Prostate gland (tissue), 2 donors: ENCODE data around the gene COL6A5. TPM values are rescaled to one million over a fixed set of nuclear protein-coding genes. Genes with fewer than 3 reads are reported as not detected.

Experiments
- DNase-seq: peaks from one replicate; pipeline ENCODE4 v3.0.0-alpha.2; 2019; ENCODE audit warnings: low spot score
- H3K27ac ChIP-seq, 2 donors: fragments of 200-600 bp; sonication (generic); 2 replicates each; pipeline ENCODE4 v1.5.1; 2017 to 2019
- H3K27me3 ChIP-seq: fragments of 200-600 bp; sonication (generic); replicated peaks from 2 replicates; pipeline ENCODE4 v1.5.1; 2019; ENCODE audit not compliant: insufficient read depth
- H3K36me3 ChIP-seq, 2 donors: fragments of 200-600 bp; sonication (generic); 1 replicate in 1 of 2; 2 replicates in 1 of 2; pipeline versions ENCODE4 v1.5.1 to v1.8.1; 2017 to 2019
- H3K4me1 ChIP-seq: fragments of 200-600 bp; sonication (generic); replicated peaks from 2 replicates; pipeline ENCODE4 v1.5.1; 2019
- H3K4me3 ChIP-seq, 2 donors: fragments of 200-600 bp; sonication (generic); 2 replicates each; pipeline ENCODE4 v1.5.1; 2017 to 2019
- H3K9me3 ChIP-seq: fragments of 200-600 bp; sonication (generic); 2 replicates; pipeline ENCODE4 v1.5.1; 2017
- POLR2A ChIP-seq: fragments of 450-650 bp; IDR thresholded peaks from one replicate; pipeline ENCODE4 v1.6.1; 2016; ENCODE audit warnings: antibody characterized with exemption, mild to moderate bottlenecking
- POLR2AphosphoS5 ChIP-seq: sonication (generic); formaldehyde crosslinking; IDR thresholded peaks from one replicate; pipeline ENCODE4 v1.6.1; 2017; ENCODE audit warnings: antibody characterized with exemption
- whole genome bisulfite sequencing: methylation state at CpG from one replicate; pipeline ENCODE4 v1.1.5; 2018; 5-methylcytosine and 5-hydroxymethylcytosine counted together
- intact Hi-C: fragments of 100-400 bp; cut with DNase I; formaldehyde crosslinking; loops from one replicate; pipeline ENCODE4 v1.14.2; 2022
- total RNA-seq, 2 donors: library from RNA; depleted of rRNA; stranded (reverse); fragments of >200 nt; gene quantifications; one replicate each; pipeline ENCODE4 v1.1.0, GENCODE V29; 2016
- TF ChIP-seq, protein P1 (sequence below), 4 experiments: fragments of 200-600 bp in 2 of 4; fragments of 450-650 bp in 2 of 4; sonication (generic) in 2 of 4; IDR thresholded peaks; 1 replicate in 3 of 4; 2 replicates in 1 of 4; pipeline ENCODE4 v1.5.1; 2016 to 2019; ENCODE audit warnings: antibody characterized with exemption in 4 of 4, mild to moderate bottlenecking in 2 of 4, moderate library complexity in 2 of 4

The COL6A5 gene
- total RNA-seq, 2 donors from 2014 or later = 0.57 TPM; not detected in 1

DNA sequence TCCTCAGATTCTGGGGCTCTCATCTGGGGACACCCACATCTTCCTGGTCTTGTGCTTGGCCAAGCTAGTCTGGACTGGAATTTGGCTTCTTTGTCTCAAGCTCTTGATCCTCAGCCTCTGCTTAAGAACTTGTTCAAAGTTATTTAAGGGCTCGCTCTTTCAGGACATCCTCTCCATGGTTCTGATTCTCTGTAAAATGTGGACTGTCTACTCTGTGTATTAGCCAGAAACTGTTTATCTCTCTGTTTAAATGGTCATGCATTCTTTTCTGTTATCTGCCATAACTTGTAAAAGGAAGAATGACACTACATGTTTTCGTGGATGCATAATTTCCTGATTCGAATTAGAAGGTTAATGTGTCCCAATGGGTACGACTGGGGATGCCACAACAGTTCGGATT, 79.4 kb downstream of the COL6A5 start:
- Histone ChIP-seq H3K36me3 (no peaks in the 10 kb centered on the region), H3K4me1 (no peaks in the 10 kb centered on the region), H3K9me3 (no peaks in the 10 kb centered on the region), H3K27me3 (no peaks in the 10 kb centered on the region), H3K4me3 (no peak overlapping the region), H3K27ac (no peak overlapping the region)
- intact Hi-C loops = no loop called here
- WGBS = 84% methylated on average over 5 of the region's 5 CpGs
- no peak for TF ChIP-seq POLR2A
- TF ChIP-seq POLR2AphosphoS5 = no peak
- TF ChIP-seq, protein P1, sequence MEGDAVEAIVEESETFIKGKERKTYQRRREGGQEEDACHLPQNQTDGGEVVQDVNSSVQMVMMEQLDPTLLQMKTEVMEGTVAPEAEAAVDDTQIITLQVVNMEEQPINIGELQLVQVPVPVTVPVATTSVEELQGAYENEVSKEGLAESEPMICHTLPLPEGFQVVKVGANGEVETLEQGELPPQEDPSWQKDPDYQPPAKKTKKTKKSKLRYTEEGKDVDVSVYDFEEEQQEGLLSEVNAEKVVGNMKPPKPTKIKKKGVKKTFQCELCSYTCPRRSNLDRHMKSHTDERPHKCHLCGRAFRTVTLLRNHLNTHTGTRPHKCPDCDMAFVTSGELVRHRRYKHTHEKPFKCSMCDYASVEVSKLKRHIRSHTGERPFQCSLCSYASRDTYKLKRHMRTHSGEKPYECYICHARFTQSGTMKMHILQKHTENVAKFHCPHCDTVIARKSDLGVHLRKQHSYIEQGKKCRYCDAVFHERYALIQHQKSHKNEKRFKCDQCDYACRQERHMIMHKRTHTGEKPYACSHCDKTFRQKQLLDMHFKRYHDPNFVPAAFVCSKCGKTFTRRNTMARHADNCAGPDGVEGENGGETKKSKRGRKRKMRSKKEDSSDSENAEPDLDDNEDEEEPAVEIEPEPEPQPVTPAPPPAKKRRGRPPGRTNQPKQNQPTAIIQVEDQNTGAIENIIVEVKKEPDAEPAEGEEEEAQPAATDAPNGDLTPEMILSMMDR (IDR thresholded peaks at IDR 0.05) = no peak
- DNase-seq = no peak

DNA sequence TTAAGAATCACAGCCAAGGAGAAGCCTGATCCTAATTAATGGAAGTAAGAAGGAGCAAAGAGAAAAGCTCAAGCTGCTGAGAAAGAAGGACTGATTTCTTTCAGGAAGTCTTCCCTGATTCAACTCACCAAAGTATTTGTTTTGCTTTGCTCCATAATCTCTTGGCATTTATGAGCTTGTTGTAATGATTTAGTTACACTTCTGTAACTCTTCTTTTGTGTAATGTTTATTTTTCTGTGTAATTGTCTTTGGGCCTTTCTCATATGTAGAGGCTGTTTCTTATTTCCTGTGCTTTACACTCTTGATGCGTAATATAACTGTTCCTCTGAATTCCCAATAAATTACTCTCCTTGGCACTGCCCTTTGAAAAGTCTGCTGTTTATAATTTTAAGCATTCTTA, 80.0 kb downstream of the COL6A5 start:
- H3K36me3 ChIP-seq = no peaks in the 10 kb centered on the region
- intact Hi-C loops = no loop called here
- H3K4me1 ChIP-seq = no peaks in the 10 kb centered on the region
- no peak overlapping the region for H3K27ac ChIP-seq
- H3K4me3 ChIP-seq = no peak overlapping the region
- WGBS = 17% methylated on average over 1 of the region's 1 CpG
- TF ChIP-seq POLR2A = no peak
- peak; percentile 46 for TF ChIP-seq POLR2AphosphoS5
- no peaks in the 10 kb centered on the region for H3K9me3 ChIP-seq
- no peak for DNase-seq
- H3K27me3 ChIP-seq = no peaks in the 10 kb centered on the region

DNA sequence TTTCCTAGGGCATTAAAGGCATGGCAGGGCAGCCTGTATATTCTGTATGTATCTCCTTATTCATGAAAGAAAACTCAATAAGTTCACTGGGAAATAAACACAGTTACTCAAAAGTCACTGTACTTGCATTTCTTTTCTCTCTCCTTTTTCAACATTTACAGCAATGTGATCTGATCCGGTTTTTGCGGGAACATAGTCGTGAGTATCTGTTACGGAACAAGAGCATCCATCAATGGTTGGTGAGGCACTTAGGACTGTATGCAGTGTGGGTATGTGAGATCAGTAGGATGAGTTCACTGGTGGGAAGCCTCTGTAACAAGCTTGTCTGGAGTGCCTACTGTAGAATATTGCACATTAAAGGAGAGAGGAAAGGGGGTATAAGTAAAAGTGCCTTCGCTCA, 80.7 kb downstream of the COL6A5 start:
- no peak for TF ChIP-seq POLR2AphosphoS5
- TF ChIP-seq POLR2A = no peak
- TF ChIP-seq, protein P1 (IDR thresholded peaks at IDR 0.05) = no peak
- 54% methylated on average over 5 of the region's 5 CpGs for WGBS

DNA sequence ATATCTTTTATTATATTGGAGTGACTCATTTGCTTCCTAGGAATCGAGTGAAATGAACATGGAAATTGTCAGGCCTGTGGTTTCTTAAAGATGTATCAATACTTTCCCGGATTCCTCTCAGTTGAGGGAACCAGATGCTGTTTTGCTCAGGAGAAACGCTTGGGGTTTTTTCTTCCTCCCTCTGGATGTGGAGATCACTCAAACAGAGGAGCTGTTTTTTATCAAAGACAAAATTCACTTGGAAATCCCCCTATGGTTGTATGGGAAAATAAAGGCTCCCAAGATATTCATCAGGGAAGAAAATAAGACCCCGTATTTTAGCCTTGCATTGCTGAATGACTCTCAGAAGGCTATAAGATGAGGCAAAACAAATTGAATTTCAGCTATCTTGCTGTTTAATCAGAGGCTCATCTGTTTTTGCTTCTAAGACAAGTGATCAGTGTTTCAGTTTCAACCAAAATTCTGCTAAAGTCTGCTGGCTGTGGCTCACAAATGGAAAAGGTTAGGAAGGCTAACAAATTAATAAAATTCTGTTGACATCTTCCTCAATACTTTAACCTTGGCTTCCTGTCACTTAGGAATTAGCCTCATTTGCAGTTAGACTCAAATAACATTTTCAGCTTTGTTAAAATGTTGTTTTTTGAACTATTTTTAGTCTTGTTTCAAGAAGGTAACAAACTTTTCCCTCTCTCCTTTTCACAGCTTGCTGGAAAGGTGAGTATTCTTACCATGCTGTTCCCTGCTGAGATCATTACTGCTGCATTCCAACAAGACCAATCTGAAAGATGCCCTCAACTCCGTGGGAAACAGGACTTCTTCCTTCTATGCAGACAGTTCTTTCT, 83.6 kb downstream of the COL6A5 start:
- WGBS = 55% methylated on average over 5 of the region's 5 CpGs
- H3K4me1 ChIP-seq = no peaks in the 10 kb centered on the region
- H3K9me3 ChIP-seq = no peaks in the 10 kb centered on the region
- H3K4me3 ChIP-seq = no peak overlapping the region
- DNase-seq = no peak
- H3K27me3 ChIP-seq = no peaks in the 10 kb centered on the region
- no peak for TF ChIP-seq POLR2AphosphoS5
- TF ChIP-seq POLR2A = no peak
- TF ChIP-seq, protein P1 (IDR thresholded peaks at IDR 0.05) = no peak
- intact Hi-C loops = no loop called here
- no peaks in the 10 kb centered on the region for H3K36me3 ChIP-seq
- no peak overlapping the region for H3K27ac ChIP-seq

More for the DNA sequence above, 80.7 kb downstream of the COL6A5 start:
- H3K4me3 ChIP-seq = no peak overlapping the region
- no peak overlapping the region for H3K27ac ChIP-seq
- no peaks in the 10 kb centered on the region for H3K36me3 ChIP-seq
- no peaks in the 10 kb centered on the region for H3K9me3 ChIP-seq
- intact Hi-C loops = no loop called here
- no peaks in the 10 kb centered on the region for H3K4me1 ChIP-seq
- no peak for DNase-seq
- no peaks in the 10 kb centered on the region for H3K27me3 ChIP-seq

DNA sequence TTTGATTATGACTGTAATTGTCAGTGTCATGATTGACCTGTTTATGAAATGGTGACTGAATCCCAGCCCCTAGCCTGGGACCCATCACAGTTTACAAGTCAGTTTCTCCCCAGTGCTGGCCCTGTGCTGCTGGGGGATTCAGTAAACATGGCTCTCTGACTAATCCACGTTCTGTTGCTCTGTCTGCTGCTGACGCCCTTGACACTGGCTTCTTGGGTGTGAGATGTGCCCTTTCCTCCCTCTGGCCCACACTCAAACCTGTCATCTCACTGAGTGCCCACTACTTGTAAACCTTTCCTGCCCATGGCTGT, 84.2 kb downstream of the COL6A5 start:
- TF ChIP-seq, protein P1 (IDR thresholded peaks at IDR 0.05) = no peak
- TF ChIP-seq POLR2A = no peak
- TF ChIP-seq POLR2AphosphoS5 = no peak
- Histone ChIP-seq H3K27me3 (no peaks in the 10 kb centered on the region), H3K9me3 (no peaks in the 10 kb centered on the region), H3K4me1 (no peaks in the 10 kb centered on the region), H3K27ac (no peak overlapping the region), H3K4me3 (no peak overlapping the region), H3K36me3 (no peaks in the 10 kb centered on the region)
- no peak for DNase-seq
- 56% methylated on average over 2 of the region's 2 CpGs for WGBS
- intact Hi-C loops = no loop called here
